Measurements from ENCODE around the gene AOPEP. TPM values are rescaled to one million over a fixed set of nuclear protein-coding genes. Genes with fewer than 3 reads are reported as not detected.

Gene AOPEP
- total RNA-seq, 2 experiments from 2014 or later = 13.5 to 17.0 TPM

GRCh38 chr9:95045751-95046150, 319.3 kb downstream of the AOPEP start:
- Mint-ChIP-seq H3K9me3 (no peaks in the 10 kb centered on the region), H3K4me3 (no peak overlapping the region), H3K36me3 (ENCODE audit: low read depth) (no peaks in the 10 kb centered on the region), H3K27me3 (peaks cover 24% of the 10 kb centered on the region), H3K27ac (no peak overlapping the region), H3K4me1 (peaks cover 15% of the 10 kb centered on the region)
- no peak for DNase-seq
- CTCF ChIA-PET = no interaction called here
- POLR2A ChIA-PET = no interaction called here

GRCh38 chr9:95047452-95048224, 321.1 kb downstream of the AOPEP start:
- Mint-ChIP-seq H3K27me3 (peaks cover 24% of the 10 kb centered on the region), H3K27ac (no peak overlapping the region), H3K36me3 (ENCODE audit: low read depth) (no peaks in the 10 kb centered on the region), H3K4me1 (peaks cover 15% of the 10 kb centered on the region), H3K9me3 (no peaks in the 10 kb centered on the region), H3K4me3 (peak overlapping the region; percentile 51)
- POLR2A ChIA-PET = no interaction called here
- CTCF ChIA-PET = no interaction called here
- DNase-seq = no peak

- H3K4me3 Mint-ChIP-seq = peak overlapping the region; percentile 64
- DNase-seq = peak; percentile 63
- no peak overlapping the region for H3K27ac Mint-ChIP-seq
- H3K9me3 Mint-ChIP-seq = no peaks in the 10 kb centered on the region
- no peaks in the 10 kb centered on the region for H3K36me3 Mint-ChIP-seq (ENCODE audit: low read depth)
- peaks cover 24% of the 10 kb centered on the region for H3K27me3 Mint-ChIP-seq
- CTCF ChIA-PET = interaction anchor here (0.9 to 1.3 kb wide), 2 partner anchors 77 to 367 kb away, joined by 4 read pairs; no protein-coding TSS in a partner anchor
- POLR2A ChIA-PET = no interaction called here
- peaks cover 15% of the 10 kb centered on the region for H3K4me1 Mint-ChIP-seq
Observed at GRCh38 chr9:95048225-95049087, 322.0 kb downstream of the AOPEP start.

- DNase-seq = no peak
- H3K4me1 Mint-ChIP-seq = peaks cover 15% of the 10 kb centered on the region
- POLR2A ChIA-PET = no interaction called here
- no peak overlapping the region for H3K27ac Mint-ChIP-seq
- H3K4me3 Mint-ChIP-seq = no peak overlapping the region
- H3K9me3 Mint-ChIP-seq = no peaks in the 10 kb centered on the region
- peaks cover 24% of the 10 kb centered on the region for H3K27me3 Mint-ChIP-seq
- CTCF ChIA-PET = no interaction called here
- no peaks in the 10 kb centered on the region for H3K36me3 Mint-ChIP-seq (ENCODE audit: low read depth)
Observed at GRCh38 chr9:95049761-95050160, 323.3 kb downstream of the AOPEP start.

GRCh38 chr9:95053611-95054570, 327.4 kb downstream of the AOPEP start:
- CTCF ChIA-PET = no interaction called here
- peaks cover 6% of the 10 kb centered on the region for H3K4me1 Mint-ChIP-seq
- peaks cover 9% of the 10 kb centered on the region for H3K27me3 Mint-ChIP-seq
- H3K4me3 Mint-ChIP-seq = no peak overlapping the region
- POLR2A ChIA-PET = no interaction called here
- H3K27ac Mint-ChIP-seq = no peak overlapping the region
- no peak for DNase-seq
- H3K36me3 Mint-ChIP-seq (ENCODE audit: low read depth) = no peaks in the 10 kb centered on the region
- H3K9me3 Mint-ChIP-seq = no peaks in the 10 kb centered on the region

- peaks cover 2% of the 10 kb centered on the region for H3K27me3 Mint-ChIP-seq
- DNase-seq = no peak
- no peaks in the 10 kb centered on the region for H3K9me3 Mint-ChIP-seq
- H3K27ac Mint-ChIP-seq = no peak overlapping the region
- POLR2A ChIA-PET = no interaction called here
- CTCF ChIA-PET = no interaction called here
- H3K4me3 Mint-ChIP-seq = no peak overlapping the region
- no peaks in the 10 kb centered on the region for H3K4me1 Mint-ChIP-seq
- H3K36me3 Mint-ChIP-seq (ENCODE audit: low read depth) = no peaks in the 10 kb centered on the region
Observed at GRCh38 chr9:95055334-95055850, 328.9 kb downstream of the AOPEP start.

GRCh38 chr9:95055851-95056551, 329.5 kb downstream of the AOPEP start:
- no peaks in the 10 kb centered on the region for H3K9me3 Mint-ChIP-seq
- H3K27me3 Mint-ChIP-seq = no peaks in the 10 kb centered on the region
- H3K36me3 Mint-ChIP-seq (ENCODE audit: low read depth) = no peaks in the 10 kb centered on the region
- CTCF ChIA-PET = no interaction called here
- H3K27ac Mint-ChIP-seq = no peak overlapping the region
- no peak for DNase-seq
- H3K4me1 Mint-ChIP-seq = no peaks in the 10 kb centered on the region
- POLR2A ChIA-PET = no interaction called here
- no peak overlapping the region for H3K4me3 Mint-ChIP-seq

GRCh38 chr9:95057101-95057500, 330.6 kb downstream of the AOPEP start:
- no peaks in the 10 kb centered on the region for H3K9me3 Mint-ChIP-seq
- no peaks in the 10 kb centered on the region for H3K4me1 Mint-ChIP-seq
- no peak overlapping the region for H3K27ac Mint-ChIP-seq
- no peak for DNase-seq
- H3K4me3 Mint-ChIP-seq = no peak overlapping the region
- no peaks in the 10 kb centered on the region for H3K27me3 Mint-ChIP-seq
- no peaks in the 10 kb centered on the region for H3K36me3 Mint-ChIP-seq (ENCODE audit: low read depth)
- POLR2A ChIA-PET = no interaction called here
- CTCF ChIA-PET = no interaction called here

GRCh38 chr9:95058121-95058785, 331.8 kb downstream of the AOPEP start:
- Mint-ChIP-seq H3K4me1 (no peaks in the 10 kb centered on the region), H3K9me3 (no peaks in the 10 kb centered on the region), H3K27ac (no peak overlapping the region), H3K4me3 (no peak overlapping the region), H3K27me3 (no peaks in the 10 kb centered on the region), H3K36me3 (ENCODE audit: low read depth) (no peaks in the 10 kb centered on the region)
- ChIA-PET CTCF (no interaction called here), POLR2A (no interaction called here)
- no peak for DNase-seq

- Mint-ChIP-seq H3K36me3 (ENCODE audit: low read depth) (no peaks in the 10 kb centered on the region), H3K4me3 (no peak overlapping the region), H3K4me1 (no peaks in the 10 kb centered on the region), H3K27ac (no peak overlapping the region), H3K27me3 (no peaks in the 10 kb centered on the region), H3K9me3 (no peaks in the 10 kb centered on the region)
- CTCF ChIA-PET = no interaction called here
- POLR2A ChIA-PET = no interaction called here
- no peak for DNase-seq
Observed at GRCh38 chr9:95058795-95059386, 332.4 kb downstream of the AOPEP start.

- POLR2A ChIA-PET = no interaction called here
- Mint-ChIP-seq H3K9me3 (no peaks in the 10 kb centered on the region), H3K36me3 (ENCODE audit: low read depth) (no peaks in the 10 kb centered on the region), H3K4me1 (no peaks in the 10 kb centered on the region), H3K27ac (no peak overlapping the region), H3K27me3 (no peaks in the 10 kb centered on the region), H3K4me3 (no peak overlapping the region)
- CTCF ChIA-PET = no interaction called here
- no peak for DNase-seq
Observed at GRCh38 chr9:95060234-95060633, 333.7 kb downstream of the AOPEP start.

GRCh38 chr9:95060916-95061315, 334.4 kb downstream of the AOPEP start:
- CTCF ChIA-PET = interaction anchor here (0.9 to 1.2 kb wide), 2 partner anchors 66 to 278 kb away, joined by 3 to 4 read pairs; no protein-coding TSS in a partner anchor
- POLR2A ChIA-PET = no interaction called here
- DNase-seq = no peak
- Mint-ChIP-seq H3K27ac (no peak overlapping the region), H3K4me1 (no peaks in the 10 kb centered on the region), H3K27me3 (no peaks in the 10 kb centered on the region), H3K9me3 (no peaks in the 10 kb centered on the region), H3K4me3 (no peak overlapping the region), H3K36me3 (ENCODE audit: low read depth) (no peaks in the 10 kb centered on the region)

Data from activated CD4-positive, alpha-beta memory T cell treated with anti-CD3 and anti-CD28 coated beads, Interleukin-2, amount 10 ng/mL, durations not matched to agents 7 days and 5 days (primary cell).